Caco-2 (cell line): Measurements from ENCODE around the gene AKT1. TPM values are rescaled to one million over a fixed set of nuclear protein-coding genes. Genes with fewer than 3 reads are reported as not detected.

Experiments used
- BruUV-seq: library from RNA; stranded (reverse); fragments of 400-500 nt; replicated peaks from 2 replicates; lab custom pipeline; 2021; lab: Mats Ljungman, UMichigan
- CTCF ChIA-PET: fragments of 300-600 bp; sonication (Branson Sonifier 250); formaldehyde crosslinking; loops from one replicate; lab custom pipeline; 2022; ENCODE audit warnings: antibody characterized with exemption; lab: Charles Lee
- POLR2A ChIA-PET: fragments of 300-600 bp; sonication (Branson Sonifier 250); formaldehyde crosslinking; loops from one replicate; lab custom pipeline; 2022; ENCODE audit warnings: antibody characterized with exemption; lab: Charles Lee
- DNase-seq, 2 experiments: peaks; one replicate each; pipeline versions ENCODE4 v3.0.0 to v3.0.0-alpha.2; 2020 to 2022
- H3K27me3 ChIP-seq: replicated peaks from 2 replicates; pipeline ENCODE4 v1.6.0; 2011; ENCODE audit warnings: low read length; ENCODE audit not compliant: control insufficient read depth, insufficient read depth
- H3K36me3 ChIP-seq: 2 replicates; pipeline ENCODE4 v1.5.1; 2011; ENCODE audit warnings: low read length; ENCODE audit not compliant: control insufficient read depth, insufficient read depth
- H3K4me1 ChIP-seq: fragments of 250-450 bp; sonication (Bioruptor Pico); 2 replicates; pipeline ENCODE4 v1.5.1; 2020; ENCODE audit warnings: mild to moderate bottlenecking
- H3K4me3 ChIP-seq: 2 replicates; pipeline ENCODE4 v1.5.1; 2011; ENCODE audit warnings: low read depth, mild to moderate bottlenecking, control low read depth, low read length
- H3K9me3 ChIP-seq: fragments of 250-450 bp; sonication (Bioruptor Pico); 2 replicates; pipeline ENCODE4 v1.5.1; 2020; ENCODE audit warnings: mild to moderate bottlenecking, moderate library complexity
- H3K27ac Mint-ChIP-seq: one replicate; pipeline ENCODE4 v1.8.0; 2022; ENCODE audit warnings: mixed read lengths; ENCODE audit not compliant: unreplicated experiment
- H3K27me3 Mint-ChIP-seq: one replicate; pipeline ENCODE4 v1.8.0; 2022; ENCODE audit warnings: mixed read lengths; ENCODE audit not compliant: insufficient read depth, unreplicated experiment
- H3K36me3 Mint-ChIP-seq: one replicate; pipeline ENCODE4 v1.8.0; 2022; ENCODE audit warnings: mild to moderate bottlenecking, mixed read lengths; ENCODE audit not compliant: insufficient read depth, unreplicated experiment
- H3K4me1 Mint-ChIP-seq: one replicate; pipeline ENCODE4 v1.8.0; 2022; ENCODE audit warnings: low read depth, mixed read lengths; ENCODE audit not compliant: unreplicated experiment
- H3K4me3 Mint-ChIP-seq: one replicate; pipeline ENCODE4 v1.8.0; 2022; ENCODE audit warnings: mild to moderate bottlenecking, moderate library complexity, mixed read lengths; ENCODE audit not compliant: unreplicated experiment
- H3K9me3 Mint-ChIP-seq: one replicate; pipeline ENCODE4 v1.8.0; 2022; ENCODE audit warnings: mixed read lengths; ENCODE audit not compliant: unreplicated experiment
- intact Hi-C: fragments of 100-400 bp; cut with micrococcal nuclease; formaldehyde crosslinking; loops from one replicate; pipeline ENCODE4 v1.10.0; 2022; ENCODE audit not compliant: unreplicated experiment
- total RNA-seq: library from RNA; stranded (reverse); gene quantifications from 2 replicates; pipeline ENCODE4 v1.2.3, GENCODE V29; 2022
- TF ChIP-seq, protein P1 (sequence below), 2 experiments: fragments of 200-600 bp in 1 of 2; IDR thresholded peaks; 1 replicate in 1 of 2; 2 replicates in 1 of 2; pipeline versions ENCODE4 v1.5.1 to v1.8.0; 2011 to 2022; ENCODE audit warnings: antibody characterized with exemption in 1 of 2, control low read depth in 1 of 2, inconsistent platforms in 1 of 2, low read depth in 1 of 2, low read length in 1 of 2, mild to moderate bottlenecking in 1 of 2, moderate library complexity in 1 of 2; ENCODE audit not compliant: insufficient read depth in 1 of 2, severe bottlenecking in 1 of 2, unreplicated experiment in 1 of 2

AKT1 gene
- total RNA-seq, 1 experiment from 2014 or later: 110 TPM

DNA sequence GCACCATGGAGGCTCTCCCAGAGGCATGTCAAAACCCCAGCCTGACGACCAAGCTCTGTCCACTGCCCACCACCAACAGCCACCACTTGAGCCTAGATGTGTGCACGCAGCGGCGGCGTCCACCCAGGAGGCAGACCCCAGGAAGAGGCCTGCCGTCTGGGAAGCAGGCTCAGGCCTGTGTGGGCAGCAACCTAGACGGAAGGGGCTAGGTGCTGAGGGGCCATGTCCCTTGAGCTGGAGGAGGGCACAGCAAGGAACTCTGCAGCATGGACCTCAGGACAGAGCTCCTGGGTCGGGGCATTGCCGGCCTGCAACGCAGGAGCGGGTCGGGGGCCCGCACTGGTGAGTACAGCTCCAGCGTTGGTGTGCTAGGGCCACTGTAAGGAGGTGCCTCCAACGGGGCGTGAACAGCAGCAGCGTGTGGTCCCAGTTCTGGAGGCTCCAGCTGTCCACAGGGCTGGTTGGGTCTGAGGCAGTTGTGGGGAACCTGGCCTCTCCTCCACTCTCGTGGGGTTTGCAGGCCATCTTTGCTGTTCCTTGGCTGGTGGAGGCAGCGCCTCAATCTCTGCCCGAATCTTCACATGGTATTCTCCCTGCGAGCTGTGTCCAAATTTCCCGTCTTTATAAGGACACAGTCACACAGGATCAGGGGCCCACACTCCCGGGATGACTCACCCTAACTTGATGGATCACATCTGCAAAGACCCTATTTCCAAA, 25.8 kb upstream of the AKT1 start:
- ChIA-PET CTCF (interaction anchor here (1.8 kb wide), 1 partner anchor 53 kb away, joined by 7 read pairs; no protein-coding TSS in a partner anchor), POLR2A (no interaction called here)
- Mint-ChIP-seq H3K4me1 (no peaks in the 10 kb centered on the region), H3K27ac (no peak overlapping the region), H3K9me3 (peaks cover 12% of the 10 kb centered on the region), H3K27me3 (peaks cover 7% of the 10 kb centered on the region), H3K4me3 (no peak overlapping the region), H3K36me3 (no peaks in the 10 kb centered on the region)
- H3K9me3 ChIP-seq: no peaks in the 10 kb centered on the region
- intact Hi-C loops: no loop called here
- TF ChIP-seq, protein P1, sequence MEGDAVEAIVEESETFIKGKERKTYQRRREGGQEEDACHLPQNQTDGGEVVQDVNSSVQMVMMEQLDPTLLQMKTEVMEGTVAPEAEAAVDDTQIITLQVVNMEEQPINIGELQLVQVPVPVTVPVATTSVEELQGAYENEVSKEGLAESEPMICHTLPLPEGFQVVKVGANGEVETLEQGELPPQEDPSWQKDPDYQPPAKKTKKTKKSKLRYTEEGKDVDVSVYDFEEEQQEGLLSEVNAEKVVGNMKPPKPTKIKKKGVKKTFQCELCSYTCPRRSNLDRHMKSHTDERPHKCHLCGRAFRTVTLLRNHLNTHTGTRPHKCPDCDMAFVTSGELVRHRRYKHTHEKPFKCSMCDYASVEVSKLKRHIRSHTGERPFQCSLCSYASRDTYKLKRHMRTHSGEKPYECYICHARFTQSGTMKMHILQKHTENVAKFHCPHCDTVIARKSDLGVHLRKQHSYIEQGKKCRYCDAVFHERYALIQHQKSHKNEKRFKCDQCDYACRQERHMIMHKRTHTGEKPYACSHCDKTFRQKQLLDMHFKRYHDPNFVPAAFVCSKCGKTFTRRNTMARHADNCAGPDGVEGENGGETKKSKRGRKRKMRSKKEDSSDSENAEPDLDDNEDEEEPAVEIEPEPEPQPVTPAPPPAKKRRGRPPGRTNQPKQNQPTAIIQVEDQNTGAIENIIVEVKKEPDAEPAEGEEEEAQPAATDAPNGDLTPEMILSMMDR (IDR thresholded peaks at IDR 0.05; ENCODE audit: insufficient read depth in 1 of 2, low read depth in 1 of 2, low read length in 1 of 2, severe bottlenecking in 1 of 2, unreplicated experiment in 1 of 2): no peak
- no peaks in the 10 kb centered on the region for H3K4me1 ChIP-seq
- BruUV-seq: no TSS peak
- H3K27me3 ChIP-seq: no peaks in the 10 kb centered on the region
- no peaks in the 10 kb centered on the region for H3K36me3 ChIP-seq
- DNase-seq: no peak
- H3K4me3 ChIP-seq: no peak overlapping the region

GRCh38 chr14:104820669-104821228, 25.2 kb upstream of the AKT1 start:
- H3K4me1 Mint-ChIP-seq: no peaks in the 10 kb centered on the region
- H3K27ac Mint-ChIP-seq: no peak overlapping the region
- H3K4me3 ChIP-seq: no peak overlapping the region
- H3K27me3 ChIP-seq: no peaks in the 10 kb centered on the region
- H3K36me3 ChIP-seq: no peaks in the 10 kb centered on the region
- peaks cover 4% of the 10 kb centered on the region for H3K36me3 Mint-ChIP-seq
- TF ChIP-seq, protein P1 (IDR thresholded peaks at IDR 0.05; ENCODE audit: insufficient read depth in 1 of 2, low read depth in 1 of 2, low read length in 1 of 2, severe bottlenecking in 1 of 2, unreplicated experiment in 1 of 2): peak in 1 of 2 experiments; percentile 40
- no peak overlapping the region for H3K4me3 Mint-ChIP-seq
- ChIA-PET CTCF (interaction anchor here (1.8 kb wide), 1 partner anchor 52 kb away, joined by 7 read pairs; no protein-coding TSS in a partner anchor), POLR2A (no interaction called here)
- H3K9me3 ChIP-seq: no peaks in the 10 kb centered on the region
- H3K27me3 Mint-ChIP-seq: peaks cover 7% of the 10 kb centered on the region
- H3K4me1 ChIP-seq: no peaks in the 10 kb centered on the region
- intact Hi-C loops: no loop called here
- no TSS peak for BruUV-seq
- H3K9me3 Mint-ChIP-seq: peaks cover 12% of the 10 kb centered on the region
- peak in 1 of 2 experiments; percentile 51 for DNase-seq

GRCh38 chr14:104819361-104819781, 23.8 kb upstream of the AKT1 start:
- peaks cover 2% of the 10 kb centered on the region for H3K4me1 Mint-ChIP-seq
- H3K27me3 ChIP-seq: no peaks in the 10 kb centered on the region
- peaks cover 13% of the 10 kb centered on the region for H3K36me3 Mint-ChIP-seq
- ChIA-PET CTCF (interaction anchor here (0.9 kb wide), 1 partner anchor 19 kb away, joined by 3 read pairs; the partner anchor contains the start of gene ZBTB42), POLR2A (no interaction called here)
- no peaks in the 10 kb centered on the region for H3K4me1 ChIP-seq
- no peak overlapping the region for H3K27ac Mint-ChIP-seq
- peaks cover 1% of the 10 kb centered on the region for H3K27me3 Mint-ChIP-seq
- peaks cover 4% of the 10 kb centered on the region for H3K9me3 Mint-ChIP-seq
- no TSS peak for BruUV-seq
- H3K4me3 Mint-ChIP-seq: no peak overlapping the region
- H3K36me3 ChIP-seq: no peaks in the 10 kb centered on the region
- intact Hi-C loops: no loop called here
- DNase-seq: no peak
- TF ChIP-seq, protein P1 (IDR thresholded peaks at IDR 0.05; ENCODE audit: insufficient read depth in 1 of 2, low read depth in 1 of 2, low read length in 1 of 2, severe bottlenecking in 1 of 2, unreplicated experiment in 1 of 2): no peak
- no peak overlapping the region for H3K4me3 ChIP-seq
- H3K9me3 ChIP-seq: no peaks in the 10 kb centered on the region
